Stimulated activated CD4-positive, alpha-beta T cell treated with anti-CD3 and anti-CD28 coated beads, Interleukin-4, amount 100 ng/mL, for 48 hours (primary cell): ENCODE data around the gene STRAP.

Experiments used
- DNase-seq, 2 donors: peaks; one replicate each; pipeline ENCODE4 v3.0.0-alpha.2; 2020; ENCODE audit warnings: low read depth in 2 of 2

Gene STRAP

GRCh38 chr12:15882118-15882971 is at the start of gene STRAP:
Gene STRAP, plus strand, starts transcription at chr12:15882387. Its CDS starts 321 bp downstream, at chr12:15882708.
- peak; percentile 89 for DNase-seq

GRCh38 chr12:15834575-15834974 is 47.6 kb upstream of the STRAP start:
- no peak for DNase-seq

- no peak for DNase-seq
Observed at GRCh38 chr12:15837141-15837790, 44.9 kb upstream of the STRAP start.

- DNase-seq = no peak
Observed at GRCh38 chr12:15839041-15839440, 43.1 kb upstream of the STRAP start.

DNA sequence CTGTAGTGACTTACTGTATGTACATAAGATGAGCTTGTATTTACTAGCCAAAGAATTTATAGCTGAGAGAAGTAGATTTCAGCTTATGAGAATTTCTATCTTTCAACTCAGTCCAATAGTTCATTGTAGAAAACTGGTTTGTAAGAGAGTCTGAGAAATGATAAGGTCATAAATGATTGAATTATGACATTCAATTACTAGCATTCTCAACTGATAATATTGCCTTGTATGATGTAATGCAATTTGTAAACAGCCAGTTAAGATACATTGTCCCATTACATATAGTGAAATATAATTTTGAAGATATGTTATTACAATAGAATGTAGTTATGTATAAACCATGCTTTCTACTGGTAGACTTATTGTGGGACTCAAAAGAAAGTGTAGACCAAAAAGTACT is 42.5 kb upstream of the STRAP start:
- DNase-seq = no peak

GRCh38 chr12:15842108-15842507 is 40.1 kb upstream of the STRAP start:
- no peak for DNase-seq

- no peak for DNase-seq
Observed at GRCh38 chr12:15846887-15847286, 35.3 kb upstream of the STRAP start.

DNA sequence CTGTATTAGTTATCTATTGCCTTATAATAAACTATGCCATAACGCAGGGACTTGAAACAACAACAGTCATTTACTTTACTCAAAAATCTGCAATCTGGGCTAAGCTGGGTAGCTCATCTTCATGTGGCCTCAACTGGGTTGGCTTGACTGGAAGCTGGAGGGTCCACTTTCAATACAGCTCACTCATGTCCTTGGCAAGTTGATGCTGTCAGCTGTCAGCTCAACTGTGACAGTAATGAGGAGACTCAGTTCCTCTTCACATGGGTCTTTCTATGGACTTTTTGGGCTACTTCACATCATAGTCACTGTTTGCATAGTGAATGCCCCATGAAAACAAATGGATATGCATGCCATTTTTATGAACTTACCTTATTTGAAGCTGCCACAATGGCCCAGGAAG is 33.6 kb upstream of the STRAP start:
- no peak for DNase-seq

DNA sequence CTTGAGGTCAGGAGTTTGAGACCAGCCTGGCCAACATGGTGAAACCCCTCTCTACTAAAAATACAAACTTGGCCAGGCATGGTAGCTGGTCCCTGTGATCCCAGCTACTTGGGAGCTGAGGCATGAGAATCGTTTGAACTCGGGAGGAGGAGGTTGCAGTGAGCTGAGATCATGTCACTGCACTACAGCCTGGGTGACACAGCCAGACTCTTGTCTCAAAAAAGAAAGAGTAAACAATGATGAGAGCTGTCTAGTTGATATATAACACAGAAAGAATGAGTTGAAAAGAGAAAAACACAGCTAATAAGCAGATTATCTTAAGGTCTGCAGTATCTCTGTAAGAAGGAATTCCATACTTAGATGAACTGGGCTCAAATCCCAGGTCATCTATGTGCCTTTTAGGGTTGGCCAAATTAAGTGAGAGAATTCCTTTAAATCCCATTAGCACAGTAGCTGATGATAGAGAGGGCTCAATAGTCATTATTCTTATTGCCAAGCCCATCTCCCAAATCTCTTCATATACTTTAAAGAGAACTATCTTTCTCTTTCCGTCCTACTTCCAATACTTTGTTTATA is 31.1 kb upstream of the STRAP start:
- DNase-seq = no peak

- DNase-seq = no peak
Observed at GRCh38 chr12:15851919-15852318, 30.3 kb upstream of the STRAP start.

DNA sequence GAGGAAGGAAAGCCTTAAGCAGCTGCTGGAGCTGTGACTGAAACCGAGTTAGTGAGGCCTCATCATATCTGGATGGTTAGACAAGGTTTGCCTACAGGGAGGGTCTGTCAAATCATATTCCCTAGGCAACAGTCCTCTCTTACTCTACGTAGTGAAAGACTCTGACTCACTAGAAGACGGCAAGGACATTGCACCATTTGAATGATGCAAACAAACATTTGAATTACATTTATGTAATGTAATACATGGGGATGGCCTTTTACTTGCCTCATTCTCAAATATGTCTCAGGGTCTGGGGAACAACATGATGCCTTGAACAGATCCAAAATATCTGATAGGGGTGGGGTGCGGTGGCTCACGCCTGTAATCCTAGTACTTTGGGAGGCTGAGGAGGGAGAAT is 29.8 kb upstream of the STRAP start:
- DNase-seq = no peak

DNA sequence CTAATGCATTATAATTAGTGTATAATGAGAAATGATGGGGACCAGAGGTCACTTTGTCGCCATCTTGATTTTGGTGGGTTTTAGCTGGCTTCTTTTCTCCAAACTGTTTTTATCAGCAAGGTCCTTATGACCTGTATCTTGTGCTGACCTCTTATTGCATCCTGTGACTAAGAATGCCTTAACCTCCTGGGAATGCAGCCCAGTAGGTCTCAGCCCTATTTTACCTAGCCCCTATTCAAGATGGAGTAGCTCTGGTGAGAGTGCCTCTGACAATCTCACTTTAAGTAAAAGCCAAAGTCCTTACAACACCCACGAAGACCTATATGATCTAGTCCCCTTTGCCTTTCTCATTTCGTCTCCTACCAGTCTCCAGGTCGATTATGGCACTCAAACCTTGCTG is 28.3 kb upstream of the STRAP start:
- DNase-seq = no peak

DNA sequence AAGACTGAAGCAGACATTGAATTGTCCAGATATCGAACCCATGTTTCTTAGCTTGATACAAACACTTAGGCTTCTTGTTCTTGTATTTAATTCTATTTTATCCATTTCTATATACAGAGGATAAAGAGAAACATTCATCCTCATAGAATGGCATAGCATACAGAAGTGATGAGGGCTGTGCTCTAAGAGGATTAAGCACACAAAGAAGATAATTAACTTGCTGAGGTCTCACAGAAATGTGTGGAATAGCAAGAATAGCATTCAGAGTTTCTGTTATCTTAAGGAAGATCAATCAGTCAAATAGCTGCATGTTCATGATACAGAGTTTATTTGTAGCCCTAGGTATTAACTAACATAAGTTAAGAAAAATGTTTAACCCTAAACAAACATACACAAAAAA is 27.3 kb upstream of the STRAP start:
- DNase-seq = no peak

DNA sequence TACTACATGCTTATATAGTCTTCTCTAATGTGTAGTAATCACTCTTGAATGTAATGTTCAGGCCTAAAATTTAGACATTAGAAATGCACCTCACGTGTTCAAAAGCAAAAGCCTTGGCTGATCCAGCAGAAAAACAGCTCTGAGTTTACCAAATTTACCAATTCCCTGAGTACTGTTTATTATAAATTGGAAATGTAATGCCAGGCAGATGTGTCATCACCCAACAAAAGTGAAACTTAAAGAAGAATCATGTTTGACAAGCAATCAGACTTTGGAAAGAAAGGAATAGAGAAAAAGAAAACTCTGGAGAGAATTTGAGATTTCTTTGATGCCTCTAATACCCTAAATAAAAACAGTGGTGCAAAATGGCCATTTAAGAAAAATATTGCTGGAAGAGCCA is 26.5 kb upstream of the STRAP start:
- DNase-seq = no peak

- peak in 1 of 2 donors; percentile 6 for DNase-seq
Observed at GRCh38 chr12:15856097-15856982, 25.8 kb upstream of the STRAP start.

DNA sequence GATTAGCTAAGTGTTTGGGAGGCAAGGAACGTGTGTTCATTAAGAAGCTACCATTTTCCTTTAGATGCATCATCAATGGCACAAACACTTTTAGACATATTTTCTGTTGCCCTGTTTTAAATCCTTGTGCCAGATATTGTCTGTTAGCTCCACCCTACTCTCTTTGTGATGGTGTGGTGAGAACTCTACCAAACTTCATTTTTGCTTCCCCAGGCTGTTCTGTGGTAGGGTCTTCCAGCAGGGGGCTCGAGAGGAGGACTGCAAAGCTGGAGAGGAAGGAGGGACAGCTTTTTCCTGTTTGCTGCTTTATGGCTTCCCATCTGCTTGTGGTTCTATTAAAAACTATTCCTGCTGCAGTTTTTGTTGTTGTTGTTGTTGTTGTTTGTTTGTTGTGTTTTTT is 23.8 kb upstream of the STRAP start:
- no peak for DNase-seq

DNA sequence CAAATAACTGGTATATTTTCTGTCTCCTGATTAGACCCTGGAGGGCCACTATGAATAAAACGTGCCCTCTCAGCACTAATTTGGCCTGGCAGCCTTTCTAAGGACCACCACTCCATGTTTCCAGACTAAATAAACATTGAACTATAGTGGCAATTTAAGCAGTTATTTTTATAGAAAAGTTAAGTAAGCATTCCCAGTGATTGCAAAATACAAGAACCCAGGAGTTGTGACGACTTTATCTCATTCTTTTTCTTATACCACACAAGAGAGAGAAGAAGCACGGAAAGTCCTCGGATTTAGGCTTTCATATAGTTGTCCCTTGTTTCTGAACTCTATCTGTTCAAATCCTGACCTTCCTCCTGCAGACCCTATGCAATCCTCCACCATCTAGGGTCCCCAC is 23.1 kb upstream of the STRAP start:
- no peak for DNase-seq

- no peak for DNase-seq
Observed at GRCh38 chr12:15861404-15861803, 20.8 kb upstream of the STRAP start.

GRCh38 chr12:15862840-15863239 is 19.3 kb upstream of the STRAP start:
- no peak for DNase-seq

DNA sequence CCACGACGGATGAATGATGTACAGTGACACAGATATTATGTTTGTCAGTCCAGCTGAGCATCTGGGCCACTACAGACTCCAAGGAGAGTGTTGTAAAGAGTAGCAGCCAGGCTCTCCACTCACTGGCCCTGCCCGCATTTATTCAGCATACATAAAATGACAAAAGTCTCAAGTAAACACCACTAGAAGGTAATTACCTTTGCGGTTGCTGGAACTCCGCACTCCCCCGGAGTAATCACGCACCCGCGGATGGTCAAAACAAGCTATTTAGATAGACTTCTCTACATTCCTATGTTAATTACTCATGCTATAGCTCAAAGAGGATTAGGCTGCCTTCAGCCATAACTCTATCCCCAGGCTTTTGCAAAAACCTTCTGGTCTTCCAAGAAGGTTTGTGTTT is 18.8 kb upstream of the STRAP start:
- DNase-seq = no peak

- no peak for DNase-seq
Observed at GRCh38 chr12:15863984-15864383, 18.2 kb upstream of the STRAP start.

DNA sequence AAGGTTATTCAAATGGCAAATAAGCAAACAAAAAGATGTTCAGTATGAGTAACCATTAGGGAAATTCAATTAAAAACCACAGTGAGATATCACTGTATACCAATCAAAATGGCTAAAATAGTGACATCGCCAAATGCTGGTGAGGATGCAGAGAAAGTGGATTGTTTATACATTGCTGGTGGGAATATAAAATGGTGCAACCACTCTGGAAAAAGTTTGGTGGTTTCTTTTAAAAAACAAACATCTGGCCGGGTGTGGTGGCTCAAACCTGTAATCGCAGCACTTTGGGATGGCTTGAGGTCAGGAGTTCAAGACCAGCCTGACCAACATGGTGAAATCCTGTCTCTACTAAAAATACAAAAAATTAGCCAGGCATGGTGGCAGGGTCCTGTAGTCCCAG is 14.0 kb upstream of the STRAP start:
- no peak for DNase-seq
